GM19240 (cell line): ENCODE results near the gene KIF3C.
"Not testable (repeated sequence)": the region's sequence is repeated elsewhere in the genome, so short reads cannot be mapped to it uniquely, and the experiment has no call there.

Experiments used
- DNase-seq: peaks from one replicate; pipeline ENCODE4 v3.0.0; 2011; ENCODE audit warnings: low spot score; ENCODE audit not compliant: insufficient read length

KIF3C gene

GRCh38 chr2:25960920-25961319 lies 21.4 kb downstream of the KIF3C start:
- no peak for DNase-seq

- DNase-seq = no peak
Measured at GRCh38 chr2:25960396-25960795, 21.9 kb downstream of the KIF3C start.

- DNase-seq = not testable (repeated sequence)
Measured at GRCh38 chr2:25958611-25959010, 23.7 kb downstream of the KIF3C start.

GRCh38 chr2:25957743-25958142 lies 24.6 kb downstream of the KIF3C start:
- DNase-seq = no peak

- no peak for DNase-seq
Measured at GRCh38 chr2:25955869-25956535, 26.3 kb downstream of the KIF3C start.

- no peak for DNase-seq
Measured at GRCh38 chr2:25955036-25955435, 27.3 kb downstream of the KIF3C start.

- no peak for DNase-seq
Measured at GRCh38 chr2:25954199-25954752, 28.0 kb downstream of the KIF3C start.

GRCh38 chr2:25951071-25951547 lies 31.2 kb downstream of the KIF3C start:
- DNase-seq = peak; percentile 77

- no peak for DNase-seq
Measured at GRCh38 chr2:25948437-25948836, 33.9 kb downstream of the KIF3C start.

- no peak for DNase-seq
Measured at GRCh38 chr2:25941042-25941441, 41.3 kb downstream of the KIF3C start.

- no peak for DNase-seq
Measured at GRCh38 chr2:25939257-25939668, 43.0 kb downstream of the KIF3C start.

- DNase-seq = no peak
Measured at GRCh38 chr2:25938345-25938744, 44.0 kb downstream of the KIF3C start.

- DNase-seq = no peak
Measured at GRCh38 chr2:25936889-25937545, 45.3 kb downstream of the KIF3C start.

- DNase-seq = no peak
Measured at GRCh38 chr2:25933622-25934021, 48.7 kb downstream of the KIF3C start.

- no peak for DNase-seq
Measured at GRCh38 chr2:25929789-25930473, 52.4 kb downstream of the KIF3C start.

- DNase-seq = no peak
Measured at GRCh38 chr2:25928668-25929067, 53.6 kb downstream of the KIF3C start.

GRCh38 chr2:25926984-25927756 lies 55.1 kb downstream of the KIF3C start:
- no peak for DNase-seq

- DNase-seq = no peak
Measured at GRCh38 chr2:25922501-25922900, 59.8 kb downstream of the KIF3C start.

GRCh38 chr2:25920786-25921415 lies 61.4 kb downstream of the KIF3C start:
- no peak for DNase-seq

- DNase-seq = no peak
Measured at GRCh38 chr2:25920336-25920735, 62.0 kb downstream of the KIF3C start.

GRCh38 chr2:25917832-25918231 lies 64.5 kb downstream of the KIF3C start:
- no peak for DNase-seq
